ENCODE measurements around the gene XYLT2. TPM values are rescaled to one million over a fixed set of nuclear protein-coding genes. Genes with fewer than 3 reads are reported as not detected.
"Not testable (repeated sequence)": the region's sequence is repeated elsewhere in the genome, so short reads cannot be mapped to it uniquely, and the experiment has no call there.

XYLT2 gene
- total RNA-seq, 3 donors from 2014 or later, result 23.8 to 25.0 (median 24.1) TPM

DNA sequence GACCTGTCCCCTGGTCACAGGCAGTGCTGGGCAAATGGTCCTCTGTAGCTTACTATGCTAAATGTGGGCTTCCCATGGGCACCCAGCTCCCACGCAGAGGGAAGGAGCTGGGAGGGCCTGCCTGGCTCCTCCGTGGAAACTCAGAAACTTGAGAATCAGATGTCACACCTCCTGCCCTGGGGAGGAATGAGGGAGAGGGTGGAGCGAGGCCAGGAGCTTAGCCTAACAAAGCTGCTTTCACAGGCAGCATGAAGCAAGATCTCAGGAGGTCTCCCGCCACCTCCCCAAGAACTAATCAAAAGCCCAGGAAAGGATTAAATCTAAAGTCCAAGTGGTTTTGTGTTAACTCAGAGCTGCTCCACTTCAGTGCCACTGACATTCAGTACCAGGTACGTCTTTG lies 33.6 kb upstream of the XYLT2 start:
- no peaks in the 10 kb centered on the region for H3K9me3 Mint-ChIP-seq
- H3K4me3 Mint-ChIP-seq, result no peak overlapping the region
- ATAC-seq, result no peak
- no peak for DNase-seq
- H3K36me3 Mint-ChIP-seq (ENCODE audit: insufficient read depth), result no peaks in the 10 kb centered on the region
- H3K27me3 Mint-ChIP-seq (ENCODE audit: low read depth), result peaks cover 30% of the 10 kb centered on the region
- peaks cover 3% of the 10 kb centered on the region for H3K4me1 Mint-ChIP-seq (ENCODE audit: low read depth)

DNA sequence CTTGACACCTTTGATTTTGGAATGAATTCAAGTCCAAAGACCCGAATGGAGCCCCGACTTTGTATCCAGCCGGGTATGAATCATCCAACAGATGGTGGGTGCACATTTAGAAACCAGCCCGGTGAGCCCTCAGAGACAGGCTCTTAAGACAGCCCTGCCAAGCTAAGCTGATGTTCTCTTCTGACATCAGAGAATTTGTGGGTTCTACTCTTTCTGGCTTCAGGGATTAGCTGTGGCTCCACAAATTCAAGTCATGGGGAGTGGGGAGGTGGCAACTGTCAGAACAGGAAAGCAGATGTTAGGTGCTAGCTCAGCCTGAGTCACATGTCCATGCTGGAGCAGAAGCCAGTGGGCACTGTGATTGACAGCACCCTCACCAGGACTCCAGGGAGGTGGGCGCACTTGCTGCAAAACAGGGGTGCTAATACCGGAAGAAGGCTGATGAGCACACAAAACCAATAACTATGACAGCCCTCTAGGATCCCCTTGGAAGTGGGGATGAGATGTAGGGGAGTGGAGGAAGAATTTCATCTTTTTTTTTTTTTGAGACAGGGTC lies 31.4 kb upstream of the XYLT2 start:
- Mint-ChIP-seq H3K27me3 (ENCODE audit: low read depth) (peaks cover 23% of the 10 kb centered on the region), H3K4me1 (ENCODE audit: low read depth) (peaks cover 3% of the 10 kb centered on the region), H3K4me3 (no peak overlapping the region), H3K9me3 (no peaks in the 10 kb centered on the region), H3K36me3 (ENCODE audit: insufficient read depth) (no peaks in the 10 kb centered on the region)
- DNase-seq (no peak), ATAC-seq (no peak)

DNA sequence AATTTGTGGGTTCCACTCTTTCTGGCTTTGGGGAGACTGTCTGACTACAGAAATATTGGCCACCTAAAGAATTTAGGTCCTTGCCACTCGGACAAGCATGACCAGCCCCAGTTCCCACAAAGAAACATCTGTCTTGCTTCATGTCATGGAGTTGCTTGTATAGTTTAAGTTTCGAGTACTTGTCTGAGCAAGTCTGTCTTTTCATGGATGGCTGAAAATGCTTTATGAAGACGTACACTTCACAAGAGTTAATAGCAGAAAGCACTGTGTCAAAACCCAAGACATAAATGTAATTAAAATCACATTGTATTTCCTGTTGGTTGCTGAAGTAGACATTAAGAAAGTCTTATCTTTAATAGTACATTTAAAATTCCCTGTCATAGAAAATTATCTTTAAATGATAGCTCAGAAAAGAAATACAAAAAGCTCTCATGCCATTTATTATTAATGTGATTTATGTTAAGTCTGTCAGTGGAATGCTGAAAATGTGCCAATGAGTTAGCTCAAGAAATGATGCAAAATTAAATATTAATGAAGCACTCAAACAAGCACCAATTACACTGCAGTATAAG lies 29.8 kb upstream of the XYLT2 start:
- ATAC-seq, result no peak
- no peaks in the 10 kb centered on the region for H3K4me1 Mint-ChIP-seq (ENCODE audit: low read depth)
- H3K9me3 Mint-ChIP-seq, result no peaks in the 10 kb centered on the region
- H3K27me3 Mint-ChIP-seq (ENCODE audit: low read depth), result peaks cover 12% of the 10 kb centered on the region
- no peak for DNase-seq
- H3K4me3 Mint-ChIP-seq, result no peak overlapping the region
- H3K36me3 Mint-ChIP-seq (ENCODE audit: insufficient read depth), result no peaks in the 10 kb centered on the region

DNA sequence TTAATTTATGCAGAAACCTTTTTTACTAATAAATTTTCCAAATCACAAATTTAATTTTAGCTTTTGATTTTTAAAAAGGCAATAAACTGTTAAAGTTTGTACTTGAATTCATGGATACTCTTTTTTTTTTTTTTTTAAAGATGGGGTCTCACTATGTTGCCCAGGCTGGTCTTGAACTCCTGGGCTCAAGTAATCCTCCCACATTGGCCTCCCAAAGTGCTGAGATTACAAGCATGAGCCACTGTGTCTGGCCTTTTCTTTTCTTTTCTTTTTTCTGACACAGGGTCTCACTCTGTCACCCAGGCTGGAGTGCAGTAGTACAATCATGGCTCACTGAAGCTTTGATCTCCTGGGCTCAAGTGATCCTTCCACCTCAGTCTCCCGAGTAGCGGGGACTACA lies 29.3 kb upstream of the XYLT2 start:
- H3K4me1 Mint-ChIP-seq (ENCODE audit: low read depth), result not testable (repeated sequence)

DNA sequence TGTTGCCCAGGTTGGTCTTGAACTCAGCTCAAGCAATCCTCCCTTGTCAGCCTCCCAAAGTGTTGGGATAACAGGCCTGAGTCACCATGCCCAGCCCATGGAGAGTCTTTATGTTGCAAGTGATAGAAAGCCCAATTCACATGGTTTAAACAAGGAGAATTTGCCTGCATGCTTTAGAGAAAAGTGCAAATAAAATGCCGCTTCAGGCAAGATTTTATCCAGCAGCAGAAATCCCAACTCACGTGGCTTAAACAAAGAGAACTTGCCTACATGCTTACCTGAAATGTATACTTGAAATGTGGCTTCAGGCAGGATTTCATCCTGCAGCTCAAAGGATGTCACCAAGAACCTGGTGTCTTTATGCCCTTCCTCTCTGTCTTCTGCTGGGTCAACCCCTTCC lies 28.8 kb upstream of the XYLT2 start:
- no peak for ATAC-seq
- Mint-ChIP-seq H3K36me3 (ENCODE audit: insufficient read depth) (no peaks in the 10 kb centered on the region), H3K27me3 (ENCODE audit: low read depth) (peaks cover 6% of the 10 kb centered on the region), H3K9me3 (no peaks in the 10 kb centered on the region), H3K4me3 (no peak overlapping the region), H3K4me1 (ENCODE audit: low read depth) (no peaks in the 10 kb centered on the region)
- DNase-seq, result no peak

More for the DNA sequence above, 29.3 kb upstream of the XYLT2 start:
- H3K27me3 Mint-ChIP-seq (ENCODE audit: low read depth); H3K9me3 Mint-ChIP-seq; DNase-seq; ATAC-seq; H3K4me3 Mint-ChIP-seq; H3K36me3 Mint-ChIP-seq (ENCODE audit: insufficient read depth): not testable (repeated sequence)

DNA sequence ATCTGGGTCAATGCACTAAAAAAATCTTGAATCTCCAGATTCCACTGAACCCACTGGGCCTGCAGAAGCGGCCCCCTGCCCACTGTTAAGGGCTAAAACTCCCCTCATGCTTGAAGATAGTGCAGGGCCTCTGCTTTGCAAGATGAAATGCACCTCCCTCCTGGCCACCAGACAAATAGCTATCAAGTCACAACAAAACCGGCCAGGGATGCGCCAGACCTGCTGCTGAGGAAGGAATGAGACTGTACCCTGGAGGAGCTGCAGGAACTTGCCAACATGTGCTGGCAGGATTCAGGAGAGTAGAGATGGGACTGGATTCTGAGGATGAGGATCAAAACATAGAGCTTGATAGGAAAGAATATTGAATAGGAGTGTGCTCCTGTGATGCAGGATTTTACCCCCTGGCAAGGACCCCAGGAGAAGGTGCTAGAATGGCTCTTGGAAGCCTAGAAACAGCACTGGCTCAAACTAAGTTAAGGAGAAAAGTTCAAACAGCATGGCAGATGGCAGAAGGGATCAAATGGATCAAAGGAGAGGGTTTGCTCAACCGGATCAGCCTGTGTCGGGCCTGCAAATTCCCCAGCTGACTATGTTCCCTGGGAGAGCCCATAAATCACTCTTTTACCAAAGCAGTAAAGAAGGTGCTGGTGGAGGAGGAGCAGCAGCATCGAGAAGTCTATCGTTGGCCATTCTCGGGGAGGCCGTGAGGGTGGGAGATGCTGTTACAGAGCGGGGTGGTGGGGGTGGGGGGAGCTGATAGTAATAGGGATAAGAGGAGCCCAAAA lies 27.2 kb upstream of the XYLT2 start:
- DNase-seq, result no peak
- H3K9me3 Mint-ChIP-seq, result no peaks in the 10 kb centered on the region
- H3K4me3 Mint-ChIP-seq, result no peak overlapping the region
- no peaks in the 10 kb centered on the region for H3K4me1 Mint-ChIP-seq (ENCODE audit: low read depth)
- no peak for ATAC-seq
- H3K27me3 Mint-ChIP-seq (ENCODE audit: low read depth), result peaks cover 6% of the 10 kb centered on the region
- H3K36me3 Mint-ChIP-seq (ENCODE audit: insufficient read depth), result no peaks in the 10 kb centered on the region

DNA sequence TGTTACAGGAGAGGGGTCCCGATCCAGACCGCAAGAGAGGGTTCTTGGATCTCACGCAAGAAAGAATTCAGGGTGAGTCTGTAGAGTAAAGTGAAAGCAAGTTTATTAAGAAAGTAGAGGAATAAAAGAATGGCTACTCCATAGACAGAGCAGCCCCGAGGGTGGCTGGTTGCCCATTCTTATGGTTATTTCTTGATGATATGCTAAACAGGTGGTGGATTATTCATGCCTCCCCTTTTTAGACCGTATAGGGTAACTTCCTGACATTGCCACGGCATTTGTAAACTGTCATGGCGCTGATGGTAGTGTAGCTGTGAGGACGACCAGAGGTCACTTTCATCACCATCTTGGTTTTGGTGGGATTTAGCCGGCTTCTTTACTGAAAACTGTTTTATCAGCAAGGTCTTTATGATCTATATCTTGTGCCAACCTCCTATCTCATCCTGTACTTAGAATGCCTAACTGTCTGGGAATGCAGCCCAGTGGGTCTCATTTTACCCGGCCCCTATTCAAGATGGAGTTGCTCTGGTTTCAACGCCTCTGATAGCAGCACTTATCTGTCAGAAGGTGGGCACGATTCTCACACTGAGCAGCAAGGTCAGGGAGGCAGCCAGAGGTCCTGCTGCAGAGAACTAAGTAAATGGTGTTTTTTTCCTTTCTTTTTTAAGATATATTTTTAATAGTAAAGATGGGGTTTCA lies 26.5 kb upstream of the XYLT2 start:
- H3K9me3 Mint-ChIP-seq, result no peaks in the 10 kb centered on the region
- DNase-seq (no peak), ATAC-seq (no peak)
- no peaks in the 10 kb centered on the region for H3K4me1 Mint-ChIP-seq (ENCODE audit: low read depth)
- H3K4me3 Mint-ChIP-seq, result no peak overlapping the region
- H3K27me3 Mint-ChIP-seq (ENCODE audit: low read depth), result peaks cover 3% of the 10 kb centered on the region
- H3K36me3 Mint-ChIP-seq (ENCODE audit: insufficient read depth), result no peaks in the 10 kb centered on the region

DNA sequence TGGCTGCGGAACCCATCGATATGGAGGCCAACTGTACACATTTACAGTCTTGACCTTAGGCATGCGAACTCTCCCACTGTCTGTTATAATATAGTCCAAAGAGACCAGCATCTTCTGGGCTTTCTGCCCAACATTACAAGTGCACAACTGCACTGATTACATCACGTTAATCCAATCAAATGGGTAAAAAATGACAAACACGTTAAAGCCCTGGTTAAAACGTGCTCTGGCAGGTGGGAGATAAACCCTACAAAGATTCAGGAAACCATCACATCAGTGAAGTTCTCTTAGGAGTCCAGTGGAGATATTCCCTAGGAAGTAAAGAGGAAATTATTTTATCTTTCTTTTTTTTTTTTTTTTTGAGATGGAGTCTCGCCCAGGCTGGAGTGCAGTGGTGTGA lies 23.7 kb upstream of the XYLT2 start:
- H3K36me3 Mint-ChIP-seq (ENCODE audit: insufficient read depth), result no peaks in the 10 kb centered on the region
- no peak for ATAC-seq
- no peak overlapping the region for H3K4me3 Mint-ChIP-seq
- DNase-seq, result no peak
- H3K27me3 Mint-ChIP-seq (ENCODE audit: low read depth), result no peaks in the 10 kb centered on the region
- H3K9me3 Mint-ChIP-seq, result no peaks in the 10 kb centered on the region
- H3K4me1 Mint-ChIP-seq (ENCODE audit: low read depth), result peaks cover 3% of the 10 kb centered on the region

DNA sequence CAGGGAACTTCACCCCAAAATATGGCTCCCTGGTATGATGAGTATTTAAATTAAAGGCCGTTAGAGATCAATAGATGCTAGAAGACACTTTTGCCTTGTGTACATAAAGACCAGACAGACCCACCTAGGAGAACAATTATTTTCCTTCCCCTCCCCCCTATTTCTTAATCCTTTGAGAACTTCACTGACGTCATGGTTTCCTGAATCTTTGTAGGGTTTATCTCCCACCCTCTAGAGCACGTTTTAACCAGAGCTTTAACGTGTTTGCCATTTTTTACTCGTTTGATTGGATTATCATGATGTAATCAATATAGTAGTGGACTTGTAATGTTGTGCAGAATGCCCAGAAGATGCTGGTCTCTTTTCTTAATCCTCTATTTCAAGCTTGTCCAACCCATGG lies 22.9 kb upstream of the XYLT2 start:
- DNase-seq (no peak), ATAC-seq (no peak)

DNA sequence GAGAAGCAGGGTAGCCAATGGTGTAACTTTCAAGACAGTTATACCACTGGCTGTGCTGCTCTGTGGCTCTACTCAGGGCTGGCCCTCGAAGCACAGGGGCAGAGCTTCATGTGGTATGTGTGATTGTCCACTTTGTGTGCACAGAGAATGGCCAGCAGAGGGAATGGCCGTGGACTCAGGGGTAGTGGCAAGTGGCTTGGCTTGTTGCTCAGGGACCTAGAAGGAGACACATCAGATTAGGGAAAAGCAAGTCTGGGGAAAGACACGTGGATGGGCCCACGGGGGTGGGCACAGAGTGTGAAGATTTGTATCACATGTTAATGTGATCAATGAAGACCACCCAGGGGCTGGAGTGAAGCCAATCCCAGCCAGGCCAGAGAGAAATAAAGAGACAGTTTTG lies 20.0 kb upstream of the XYLT2 start:
- ATAC-seq (no peak), DNase-seq (no peak)
- H3K4me1 Mint-ChIP-seq (ENCODE audit: low read depth), result peaks cover 3% of the 10 kb centered on the region
- no peaks in the 10 kb centered on the region for H3K9me3 Mint-ChIP-seq
- H3K36me3 Mint-ChIP-seq (ENCODE audit: insufficient read depth), result no peaks in the 10 kb centered on the region
- no peak overlapping the region for H3K4me3 Mint-ChIP-seq
- peaks cover 4% of the 10 kb centered on the region for H3K27me3 Mint-ChIP-seq (ENCODE audit: low read depth)

More for the DNA sequence above, 22.9 kb upstream of the XYLT2 start:
- Mint-ChIP-seq H3K4me1 (ENCODE audit: low read depth) (peaks cover 3% of the 10 kb centered on the region), H3K4me3 (no peak overlapping the region), H3K9me3 (no peaks in the 10 kb centered on the region), H3K36me3 (ENCODE audit: insufficient read depth) (no peaks in the 10 kb centered on the region), H3K27me3 (ENCODE audit: low read depth) (no peaks in the 10 kb centered on the region)

DNA sequence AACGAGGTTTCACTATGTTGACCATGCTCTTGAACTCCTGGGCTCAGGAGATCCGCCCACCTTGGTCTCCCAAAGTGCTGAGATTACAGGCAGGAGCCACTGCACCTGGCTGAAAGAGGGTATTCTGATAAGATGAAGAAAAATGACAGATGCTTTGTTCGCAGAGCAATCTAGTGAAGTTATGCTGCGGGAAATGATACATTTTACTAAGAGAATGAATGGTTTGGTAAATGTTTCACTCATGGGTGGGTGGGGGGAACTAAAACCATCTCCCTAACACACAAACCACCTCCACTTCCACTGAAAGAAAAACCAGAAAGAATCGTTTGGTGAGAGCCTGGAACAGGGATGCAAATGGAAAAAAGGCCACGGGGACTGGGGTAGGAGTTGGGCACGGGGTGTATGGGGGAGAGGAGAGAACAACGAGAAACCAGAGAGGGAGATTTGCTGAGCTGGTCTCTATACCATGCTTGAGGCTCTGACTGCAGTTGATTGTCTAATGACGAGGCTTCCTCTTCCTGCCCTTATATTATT lies 19.0 kb upstream of the XYLT2 start:
- DNase-seq (no peak), ATAC-seq (peak; percentile 21 to 36)
- H3K27me3 Mint-ChIP-seq (ENCODE audit: low read depth), result peaks cover 4% of the 10 kb centered on the region
- H3K4me3 Mint-ChIP-seq, result no peak overlapping the region
- no peaks in the 10 kb centered on the region for H3K36me3 Mint-ChIP-seq (ENCODE audit: insufficient read depth)
- H3K4me1 Mint-ChIP-seq (ENCODE audit: low read depth), result peaks cover 3% of the 10 kb centered on the region
- H3K9me3 Mint-ChIP-seq, result no peaks in the 10 kb centered on the region

DNA sequence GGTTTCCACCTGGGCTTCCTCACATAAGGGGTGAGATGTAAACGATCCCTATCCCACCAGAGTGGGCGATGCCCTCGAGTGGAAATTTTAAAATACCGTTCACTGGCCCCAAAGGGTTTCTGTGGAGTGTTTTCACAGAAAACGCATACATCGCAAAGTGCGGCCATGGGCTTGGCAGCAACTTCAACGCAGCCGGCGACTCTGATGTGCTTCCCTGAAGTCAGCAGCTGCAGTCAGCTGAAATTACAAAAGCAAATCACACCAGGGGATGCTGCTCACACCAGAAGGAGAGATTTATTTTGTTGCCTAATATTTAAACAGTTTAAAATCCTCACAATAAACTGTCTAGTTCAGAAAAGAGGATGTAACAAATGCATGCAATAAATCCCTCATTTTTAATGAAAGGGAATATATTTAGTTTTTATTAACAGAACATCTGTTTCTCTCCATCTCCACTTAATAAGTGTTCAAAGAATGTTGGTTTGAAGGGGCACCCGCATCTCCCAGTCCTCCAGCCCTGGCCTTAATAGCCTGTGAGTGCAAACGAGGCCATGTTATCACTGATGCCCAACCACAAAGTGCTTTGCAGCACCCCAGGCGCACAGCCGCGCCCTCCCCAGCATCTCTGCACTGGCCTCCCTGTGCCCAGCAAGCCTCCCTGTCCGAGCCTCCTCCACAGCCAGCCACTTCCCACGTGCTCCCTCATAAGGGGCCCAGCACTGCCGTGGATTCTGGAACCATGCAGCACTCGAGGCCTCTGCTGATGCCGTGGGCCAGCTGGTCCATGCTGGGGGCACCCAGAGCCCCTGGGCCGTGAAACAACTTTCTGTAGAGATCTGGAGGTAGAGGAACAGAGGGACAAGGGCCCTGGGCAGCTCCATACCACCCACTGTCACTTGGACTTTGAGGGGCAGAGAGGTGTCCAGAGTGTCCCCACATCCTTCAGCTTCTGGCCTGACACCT lies 17.3 kb upstream of the XYLT2 start:
- no peak for DNase-seq
- H3K36me3 Mint-ChIP-seq (ENCODE audit: insufficient read depth), result no peaks in the 10 kb centered on the region
- ATAC-seq, result no peak
- H3K27me3 Mint-ChIP-seq (ENCODE audit: low read depth), result peaks cover 8% of the 10 kb centered on the region
- H3K4me1 Mint-ChIP-seq (ENCODE audit: low read depth), result peaks cover 5% of the 10 kb centered on the region
- H3K4me3 Mint-ChIP-seq, result no peak overlapping the region
- no peaks in the 10 kb centered on the region for H3K9me3 Mint-ChIP-seq

DNA sequence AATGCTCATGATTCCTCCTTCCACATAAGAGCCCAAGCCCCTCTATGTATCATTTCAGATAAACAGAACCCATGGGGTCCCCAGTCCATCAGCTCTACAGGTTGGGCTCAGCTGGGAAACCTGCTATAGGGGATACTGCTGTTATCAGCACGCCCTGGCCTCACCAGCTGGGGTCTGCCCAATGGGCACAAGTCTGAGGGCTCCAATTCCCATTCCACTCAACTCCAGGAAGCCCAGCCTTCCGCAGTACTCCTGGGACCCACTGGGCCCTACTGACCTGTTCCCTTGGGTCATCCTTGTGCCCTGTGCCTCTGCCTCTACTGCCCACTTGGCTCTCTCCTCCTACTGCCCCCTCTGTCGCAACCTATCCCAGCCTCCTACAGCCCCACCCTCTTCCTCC lies 16.2 kb upstream of the XYLT2 start:
- H3K36me3 Mint-ChIP-seq (ENCODE audit: insufficient read depth), result no peaks in the 10 kb centered on the region
- H3K27me3 Mint-ChIP-seq (ENCODE audit: low read depth), result peaks cover 8% of the 10 kb centered on the region

More for the DNA sequence above, 16.2 kb upstream of the XYLT2 start:
- Mint-ChIP-seq H3K9me3 (no peaks in the 10 kb centered on the region), H3K4me3 (no peak overlapping the region), H3K4me1 (ENCODE audit: low read depth) (peaks cover 8% of the 10 kb centered on the region)
- ATAC-seq, result no peak
- no peak for DNase-seq

All from activated T-cell treated with anti-CD3 and anti-CD28 coated beads, Interleukin-2, amount 50 U/mL, for 4 hours (primary cell).